Measurements from ENCODE around the gene LIMA1. TPM values are rescaled to one million over a fixed set of nuclear protein-coding genes. Genes with fewer than 3 reads are reported as not detected.

The LIMA1 gene
- total RNA-seq, 1 donor from 2014 or later = 49.3 TPM

GRCh38 chr12:50145439-50145838, 137.9 kb downstream of the LIMA1 start:
- no peak for DNase-seq (ENCODE audit: low read depth)

GRCh38 chr12:50142993-50143392, 140.3 kb downstream of the LIMA1 start:
- no peak for DNase-seq (ENCODE audit: low read depth)

GRCh38 chr12:50132505-50133135, 150.7 kb downstream of the LIMA1 start:
- peak; percentile 64 for DNase-seq (ENCODE audit: low read depth)

- DNase-seq (ENCODE audit: low read depth) = no peak
These were observed 154.0 kb downstream of the LIMA1 start for GRCh38 chr12:50129290-50129689.

GRCh38 chr12:50127546-50127945, 155.8 kb downstream of the LIMA1 start:
- DNase-seq (ENCODE audit: low read depth) = no peak

Other genes starting within 250 kb of the LIMA1 start
- gene ASIC1, start 225.9 kb downstream of the LIMA1 start, total RNA-seq = 0.30 TPM in 1 of 2 replicates, not detected in the other
- 53.0 and 85.0 TPM in 2 replicates for gene SMARCD1, start 198.2 kb downstream of the LIMA1 start, total RNA-seq
- gene GPD1, start 179.5 kb downstream of the LIMA1 start, total RNA-seq = 0.69 and 0.70 TPM in 2 replicates
- 41.5 and 73.3 TPM in 2 replicates for gene COX14, start 171.3 kb downstream of the LIMA1 start, total RNA-seq
- 55.8 and 63.7 TPM in 2 replicates for gene CERS5, start 116.2 kb downstream of the LIMA1 start, total RNA-seq
- gene FAM186A, start 113.1 kb upstream of the LIMA1 start, total RNA-seq = not detected in 2 replicates
- gene LARP4, start 117.4 kb upstream of the LIMA1 start, total RNA-seq = 34.7 and 61.2 TPM in 2 replicates
- gene DIP2B, start 221.5 kb upstream of the LIMA1 start, total RNA-seq = 37.2 and 60.2 TPM in 2 replicates